ENCODE results near the gene OPN4. TPM values are rescaled to one million over a fixed set of nuclear protein-coding genes. Genes with fewer than 3 reads are reported as not detected.

OPN4 gene
- total RNA-seq, 4 donors from 2014 or later: 0.34 TPM; not detected in 3

DNA sequence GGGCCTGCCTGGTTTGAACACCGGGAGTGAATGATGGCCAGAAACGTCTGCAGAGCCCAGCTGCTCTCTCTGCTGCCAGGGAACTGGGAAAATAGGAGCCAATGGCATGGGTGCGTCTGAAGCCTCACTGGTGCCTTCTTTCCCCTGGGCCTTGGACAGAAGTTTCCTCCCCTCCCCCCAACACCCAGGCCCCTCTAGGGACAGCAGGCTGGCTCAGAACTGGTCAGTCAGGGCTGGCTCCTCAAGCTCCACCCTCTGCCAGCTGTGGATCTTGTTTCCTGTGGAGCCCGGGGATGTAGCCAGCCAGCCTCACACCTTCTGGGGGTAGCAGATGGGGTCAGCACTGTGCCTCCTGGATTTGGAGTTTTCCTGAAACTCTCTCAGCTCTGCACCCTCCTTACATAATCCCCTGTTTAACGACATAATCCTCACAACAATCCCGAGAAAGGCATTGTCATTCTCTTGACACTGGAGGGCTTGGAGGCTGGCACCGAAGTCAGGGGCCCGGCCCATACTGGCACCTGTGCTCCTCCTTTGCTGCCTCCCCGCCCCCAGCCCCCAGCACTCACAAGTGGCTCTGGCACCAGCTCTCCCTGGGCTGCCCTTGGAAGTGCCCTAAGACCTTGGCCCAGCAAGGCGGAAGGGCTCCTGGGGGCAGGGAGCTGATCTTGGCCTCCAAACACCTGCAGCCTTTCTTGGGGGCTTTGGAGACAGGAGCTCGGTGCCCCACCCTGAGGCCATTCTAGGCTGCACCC is 19.7 kb downstream of the OPN4 start:
- no peaks in the 10 kb centered on the region for H3K9me3 ChIP-seq
- H3K27ac ChIP-seq: no peak overlapping the region
- no peaks in the 10 kb centered on the region for H3K27me3 ChIP-seq
- DNase-seq (ENCODE audit: low spot score in 2 of 2): no peak
- peaks cover 10% of the 10 kb centered on the region for H3K4me1 ChIP-seq
- no peaks in the 10 kb centered on the region for H3K36me3 ChIP-seq
- TF ChIP-seq POLR2A (IDR thresholded peaks at IDR 0.05) (no peak), POLR2AphosphoS5 (IDR thresholded peaks at IDR 0.05) (no peak), EP300 (IDR thresholded peaks at IDR 0.05) (no peak)
- TF ChIP-seq, protein P1, sequence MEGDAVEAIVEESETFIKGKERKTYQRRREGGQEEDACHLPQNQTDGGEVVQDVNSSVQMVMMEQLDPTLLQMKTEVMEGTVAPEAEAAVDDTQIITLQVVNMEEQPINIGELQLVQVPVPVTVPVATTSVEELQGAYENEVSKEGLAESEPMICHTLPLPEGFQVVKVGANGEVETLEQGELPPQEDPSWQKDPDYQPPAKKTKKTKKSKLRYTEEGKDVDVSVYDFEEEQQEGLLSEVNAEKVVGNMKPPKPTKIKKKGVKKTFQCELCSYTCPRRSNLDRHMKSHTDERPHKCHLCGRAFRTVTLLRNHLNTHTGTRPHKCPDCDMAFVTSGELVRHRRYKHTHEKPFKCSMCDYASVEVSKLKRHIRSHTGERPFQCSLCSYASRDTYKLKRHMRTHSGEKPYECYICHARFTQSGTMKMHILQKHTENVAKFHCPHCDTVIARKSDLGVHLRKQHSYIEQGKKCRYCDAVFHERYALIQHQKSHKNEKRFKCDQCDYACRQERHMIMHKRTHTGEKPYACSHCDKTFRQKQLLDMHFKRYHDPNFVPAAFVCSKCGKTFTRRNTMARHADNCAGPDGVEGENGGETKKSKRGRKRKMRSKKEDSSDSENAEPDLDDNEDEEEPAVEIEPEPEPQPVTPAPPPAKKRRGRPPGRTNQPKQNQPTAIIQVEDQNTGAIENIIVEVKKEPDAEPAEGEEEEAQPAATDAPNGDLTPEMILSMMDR (IDR thresholded peaks at IDR 0.05): no peak
- H3K4me3 ChIP-seq: no peak overlapping the region
- 45% methylated on average over 9 of the region's 11 CpGs for WGBS

DNA sequence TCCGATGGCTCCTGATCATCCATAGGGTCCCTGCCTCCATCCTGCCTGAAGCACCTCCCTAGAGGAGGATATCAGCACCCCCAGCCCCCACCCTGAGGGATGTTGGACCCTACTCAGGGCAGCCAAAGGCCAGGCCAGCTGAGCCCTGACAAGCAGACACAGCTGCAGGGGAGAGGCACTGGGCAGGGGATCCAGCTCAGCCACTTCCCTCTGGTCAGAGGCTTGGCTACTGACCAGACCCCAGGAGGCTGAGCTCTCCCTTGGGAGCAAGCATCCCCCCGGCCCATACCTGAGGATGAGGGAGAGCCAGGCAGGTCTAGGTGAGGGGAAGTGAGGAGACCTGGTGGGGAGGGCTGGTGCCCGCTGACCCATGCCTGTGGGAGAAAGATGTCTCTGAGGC is 20.6 kb downstream of the OPN4 start:
- H3K36me3 ChIP-seq: no peaks in the 10 kb centered on the region
- DNase-seq (ENCODE audit: low spot score in 2 of 2): no peak
- TF ChIP-seq POLR2AphosphoS5 (IDR thresholded peaks at IDR 0.05): no peak
- TF ChIP-seq, protein P1 (IDR thresholded peaks at IDR 0.05): no peak
- no peak for TF ChIP-seq EP300 (IDR thresholded peaks at IDR 0.05)
- no peak for TF ChIP-seq POLR2A (IDR thresholded peaks at IDR 0.05)
- 93% methylated on average over 2 of the region's 3 CpGs for WGBS
- H3K27ac ChIP-seq: no peak overlapping the region
- H3K9me3 ChIP-seq: no peaks in the 10 kb centered on the region
- H3K4me3 ChIP-seq: no peak overlapping the region
- H3K4me1 ChIP-seq: peaks cover 10% of the 10 kb centered on the region
- no peaks in the 10 kb centered on the region for H3K27me3 ChIP-seq

DNA sequence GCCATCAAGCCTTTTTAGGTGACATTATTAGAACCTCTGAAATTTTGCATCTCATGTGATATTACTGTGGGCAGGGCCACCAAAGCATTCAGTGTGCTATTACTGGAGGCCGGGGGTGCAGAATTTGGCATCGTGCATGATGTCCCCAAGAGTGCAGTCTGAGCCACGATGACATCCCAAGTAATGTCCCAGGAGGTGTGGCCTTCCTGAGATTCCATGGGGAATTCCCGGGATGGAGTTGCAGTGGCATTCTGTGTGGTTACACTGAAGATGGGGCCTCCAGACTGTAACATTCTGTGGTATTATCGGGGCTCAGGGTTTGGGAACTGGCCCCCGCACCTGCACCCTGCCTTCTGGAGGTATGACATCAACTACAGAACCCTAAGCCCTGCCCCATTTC is 23.0 kb downstream of the OPN4 start:
- H3K4me1 ChIP-seq: peaks cover 9% of the 10 kb centered on the region
- TF ChIP-seq POLR2A (IDR thresholded peaks at IDR 0.05) (no peak), EP300 (IDR thresholded peaks at IDR 0.05) (no peak), POLR2AphosphoS5 (IDR thresholded peaks at IDR 0.05) (no peak)
- TF ChIP-seq, protein P1 (IDR thresholded peaks at IDR 0.05): no peak
- no peaks in the 10 kb centered on the region for H3K27me3 ChIP-seq
- H3K9me3 ChIP-seq: no peaks in the 10 kb centered on the region
- 76% methylated on average over 5 of the region's 6 CpGs for WGBS
- H3K36me3 ChIP-seq: no peaks in the 10 kb centered on the region
- H3K27ac ChIP-seq: no peak overlapping the region
- DNase-seq (ENCODE audit: low spot score in 2 of 2): no peak
- H3K4me3 ChIP-seq: no peak overlapping the region

DNA sequence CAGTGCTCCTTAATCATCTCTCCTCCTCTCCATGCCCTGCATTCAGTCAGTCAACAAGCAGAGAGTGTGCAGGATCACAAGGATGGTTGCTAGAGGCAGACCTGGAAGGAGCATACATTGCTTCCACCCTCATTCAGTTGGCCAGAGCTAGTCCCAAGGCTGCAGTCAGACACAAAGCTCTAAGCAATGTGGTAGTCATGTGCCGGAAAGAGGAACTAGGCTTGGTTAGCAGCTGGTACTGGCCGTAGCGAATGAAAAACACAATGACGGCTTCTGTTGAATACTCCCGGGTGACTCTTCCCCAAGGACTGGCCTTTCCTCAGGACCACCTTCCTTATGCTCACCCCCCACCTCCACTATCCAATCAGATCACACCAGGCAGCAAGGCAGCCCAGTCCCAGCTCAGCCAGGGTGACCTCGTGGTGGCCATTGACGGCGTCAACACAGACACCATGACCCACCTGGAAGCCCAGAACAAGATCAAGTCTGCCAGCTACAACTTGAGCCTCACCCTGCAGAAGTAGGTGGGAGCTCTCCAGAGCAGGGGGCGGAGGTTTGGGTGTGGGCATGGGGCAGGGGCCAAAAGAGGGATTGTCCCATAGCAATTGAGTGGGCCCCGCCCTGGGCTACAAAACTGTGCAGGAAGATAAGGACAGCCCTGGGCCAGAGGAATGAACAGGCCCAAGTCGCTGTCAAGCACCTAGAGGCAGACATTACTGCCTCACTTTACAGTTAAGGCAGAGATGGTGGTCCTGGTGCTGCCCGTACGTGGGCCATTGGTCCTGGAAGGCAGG is 24.8 kb downstream of the OPN4 start:
- no peak for DNase-seq (ENCODE audit: low spot score in 2 of 2)
- Histone ChIP-seq H3K9me3 (no peaks in the 10 kb centered on the region), H3K4me1 (peaks cover 4% of the 10 kb centered on the region), H3K4me3 (no peak overlapping the region), H3K27me3 (peaks cover 4% of the 10 kb centered on the region), H3K36me3 (no peaks in the 10 kb centered on the region), H3K27ac (no peak overlapping the region)
- TF ChIP-seq POLR2AphosphoS5 (IDR thresholded peaks at IDR 0.05): no peak
- TF ChIP-seq, protein P1 (IDR thresholded peaks at IDR 0.05): no peak
- TF ChIP-seq EP300 (IDR thresholded peaks at IDR 0.05): no peak
- no peak for TF ChIP-seq POLR2A (IDR thresholded peaks at IDR 0.05)
- WGBS: 76% methylated on average over 11 of the region's 13 CpGs

DNA sequence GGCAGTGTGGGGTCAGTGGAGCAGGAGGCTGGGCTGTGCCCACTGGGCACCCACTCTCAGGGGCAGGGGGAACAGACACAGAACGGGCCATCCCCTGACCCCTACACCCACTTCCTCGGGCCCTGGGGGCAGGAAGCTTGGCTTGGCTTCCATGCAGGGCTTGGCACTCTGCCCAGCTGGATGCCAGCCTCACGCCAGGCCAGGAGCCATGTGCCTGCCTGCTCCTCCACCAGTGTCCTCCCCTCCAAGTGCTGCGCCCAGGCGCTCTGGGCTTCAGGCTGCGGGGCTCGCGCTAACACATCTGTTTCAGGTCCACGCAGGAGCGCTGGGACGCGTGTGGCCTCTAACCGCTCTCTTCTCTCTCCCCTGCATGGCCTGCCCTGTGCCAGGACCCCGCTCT is 26.7 kb downstream of the OPN4 start:
- Histone ChIP-seq H3K36me3 (no peaks in the 10 kb centered on the region), H3K4me3 (no peak overlapping the region), H3K27me3 (peaks cover 4% of the 10 kb centered on the region), H3K4me1 (peaks cover 4% of the 10 kb centered on the region), H3K9me3 (no peaks in the 10 kb centered on the region), H3K27ac (no peak overlapping the region)
- 88% methylated on average over 6 of the region's 14 CpGs for WGBS
- DNase-seq (ENCODE audit: low spot score in 2 of 2): no peak
- TF ChIP-seq POLR2AphosphoS5 (IDR thresholded peaks at IDR 0.05) (no peak), EP300 (IDR thresholded peaks at IDR 0.05) (no peak), POLR2A (IDR thresholded peaks at IDR 0.05) (no peak)
- TF ChIP-seq, protein P1 (IDR thresholded peaks at IDR 0.05): no peak
